ENCODE data around the gene SYNJ2. TPM values are rescaled to one million over a fixed set of nuclear protein-coding genes. Genes with fewer than 3 reads are reported as not detected.
A peak's percentile ranks its signal among the peaks of the same experiment; 100 is the strongest.

Gene SYNJ2
- total RNA-seq, 1 experiment from 2014 or later: 45.0 TPM

DNA sequence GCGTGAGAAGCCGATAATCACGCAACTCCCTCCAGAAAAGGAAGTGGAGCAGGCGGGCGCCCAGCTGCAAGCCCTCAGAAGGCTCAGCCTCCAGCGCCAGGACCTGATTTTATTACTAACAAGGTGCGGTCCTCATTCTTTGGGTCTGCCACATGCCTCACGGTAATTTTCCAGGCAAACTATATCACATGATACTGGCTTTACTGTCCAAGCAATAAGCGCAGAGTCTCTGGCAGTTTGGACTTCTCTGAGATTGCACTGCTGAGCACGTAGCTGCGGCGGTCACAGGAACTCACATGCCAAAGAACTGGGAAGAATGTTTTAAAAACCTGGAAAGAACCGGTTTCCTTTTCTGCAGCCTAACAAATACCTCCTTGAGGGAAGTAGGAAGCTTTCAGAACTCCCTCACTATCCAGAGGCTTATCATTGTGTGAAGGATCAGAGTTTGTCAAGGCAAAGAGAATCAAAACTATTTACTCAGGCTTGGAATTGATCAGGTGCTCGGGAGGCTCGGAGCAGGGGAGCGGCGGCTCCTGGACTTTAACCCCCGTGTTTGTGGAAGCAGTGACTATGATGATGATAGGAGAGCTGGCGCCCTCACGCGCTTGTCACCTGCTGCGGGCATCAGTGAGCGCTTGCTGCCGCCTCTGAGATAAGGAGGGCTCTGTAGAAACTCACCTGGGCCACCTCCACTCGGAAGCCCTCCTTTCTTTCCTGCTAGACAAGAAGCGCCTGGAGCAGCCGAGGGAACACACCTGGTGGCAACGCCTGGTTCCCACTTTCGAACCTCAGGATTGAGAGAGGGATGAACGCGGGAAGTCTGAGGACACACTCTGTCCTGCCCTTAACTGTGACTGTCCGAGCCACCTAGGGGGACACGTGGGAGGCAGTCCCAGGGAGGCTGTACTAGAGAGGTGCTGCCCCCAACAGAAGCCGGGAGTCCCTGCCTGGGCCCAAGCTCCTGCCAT is 27.2 kb upstream of the SYNJ2 start:
- CTCF ChIA-PET: interaction anchor here (0.7 to 2.4 kb wide), 5 partner anchors 31 to 118 kb away, joined by 3 to 13 read pairs (median 4); no protein-coding TSS in a partner anchor

DNA sequence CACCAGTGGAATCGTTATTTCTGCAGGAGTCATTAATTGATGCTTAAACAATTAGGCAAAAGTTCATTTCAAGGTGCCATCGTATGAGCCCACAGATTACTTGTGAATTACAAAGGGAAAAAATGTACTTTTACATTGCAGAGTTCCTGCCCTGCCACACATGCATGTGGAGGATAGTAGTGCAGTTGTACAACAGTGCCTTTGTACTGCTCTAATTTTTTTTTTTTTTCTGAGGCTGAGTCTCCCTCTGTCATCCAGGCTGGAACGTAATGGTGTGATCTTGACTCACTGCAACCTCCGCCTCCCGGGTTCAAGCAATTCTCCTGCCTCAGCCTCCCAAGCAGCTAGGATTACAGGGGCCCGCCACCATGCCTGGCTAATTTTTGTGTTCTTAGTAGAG is 26.0 kb upstream of the SYNJ2 start:
- Mint-ChIP-seq H3K4me1 (ENCODE audit: low read depth, unreplicated experiment) (peaks cover 26% of the 10 kb centered on the region), H3K27ac (ENCODE audit: unreplicated experiment) (no peak overlapping the region), H3K27me3 (ENCODE audit: insufficient read depth, unreplicated experiment) (no peaks in the 10 kb centered on the region), H3K36me3 (ENCODE audit: insufficient read depth, unreplicated experiment) (peaks cover 26% of the 10 kb centered on the region), H3K4me3 (ENCODE audit: unreplicated experiment) (no peak overlapping the region), H3K9me3 (ENCODE audit: unreplicated experiment) (peaks cover 27% of the 10 kb centered on the region)
- H3K27me3 ChIP-seq (replicated peaks; ENCODE audit: control insufficient read depth, insufficient read depth, low read length): no peaks in the 10 kb centered on the region
- intact Hi-C loops (cut with micrococcal nuclease; ENCODE audit: unreplicated experiment): loop anchor here (1.0 to 10.0 kb wide), 4 partner anchors 48 to 631 kb away; partner anchors contain the start of gene TMEM242
- H3K4me3 ChIP-seq (ENCODE audit: low read depth, low read length): no peak overlapping the region
- ChIA-PET CTCF (no interaction called here), POLR2A (no interaction called here)
- TF ChIP-seq, protein P1, sequence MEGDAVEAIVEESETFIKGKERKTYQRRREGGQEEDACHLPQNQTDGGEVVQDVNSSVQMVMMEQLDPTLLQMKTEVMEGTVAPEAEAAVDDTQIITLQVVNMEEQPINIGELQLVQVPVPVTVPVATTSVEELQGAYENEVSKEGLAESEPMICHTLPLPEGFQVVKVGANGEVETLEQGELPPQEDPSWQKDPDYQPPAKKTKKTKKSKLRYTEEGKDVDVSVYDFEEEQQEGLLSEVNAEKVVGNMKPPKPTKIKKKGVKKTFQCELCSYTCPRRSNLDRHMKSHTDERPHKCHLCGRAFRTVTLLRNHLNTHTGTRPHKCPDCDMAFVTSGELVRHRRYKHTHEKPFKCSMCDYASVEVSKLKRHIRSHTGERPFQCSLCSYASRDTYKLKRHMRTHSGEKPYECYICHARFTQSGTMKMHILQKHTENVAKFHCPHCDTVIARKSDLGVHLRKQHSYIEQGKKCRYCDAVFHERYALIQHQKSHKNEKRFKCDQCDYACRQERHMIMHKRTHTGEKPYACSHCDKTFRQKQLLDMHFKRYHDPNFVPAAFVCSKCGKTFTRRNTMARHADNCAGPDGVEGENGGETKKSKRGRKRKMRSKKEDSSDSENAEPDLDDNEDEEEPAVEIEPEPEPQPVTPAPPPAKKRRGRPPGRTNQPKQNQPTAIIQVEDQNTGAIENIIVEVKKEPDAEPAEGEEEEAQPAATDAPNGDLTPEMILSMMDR (IDR thresholded peaks at IDR 0.05; ENCODE audit: insufficient read depth in 1 of 2, low read depth in 1 of 2, low read length in 1 of 2, severe bottlenecking in 1 of 2, unreplicated experiment in 1 of 2): no peak
- no peak for DNase-seq
- BruUV-seq (replicated peaks): no TSS peak
- peaks cover 10% of the 10 kb centered on the region for H3K9me3 ChIP-seq
- peaks cover 33% of the 10 kb centered on the region for H3K4me1 ChIP-seq
- no peaks in the 10 kb centered on the region for H3K36me3 ChIP-seq (ENCODE audit: control insufficient read depth, insufficient read depth, low read length)

More for the DNA sequence above, 27.2 kb upstream of the SYNJ2 start:
- H3K4me1 ChIP-seq: peaks cover 33% of the 10 kb centered on the region
- H3K36me3 ChIP-seq (ENCODE audit: control insufficient read depth, insufficient read depth, low read length): no peaks in the 10 kb centered on the region
- TF ChIP-seq, protein P1 (IDR thresholded peaks at IDR 0.05; ENCODE audit: insufficient read depth in 1 of 2, low read depth in 1 of 2, low read length in 1 of 2, severe bottlenecking in 1 of 2, unreplicated experiment in 1 of 2): peak; percentile 30 to 48
- BruUV-seq (replicated peaks): TSS peak; percentile 94
- Mint-ChIP-seq H3K27me3 (ENCODE audit: insufficient read depth, unreplicated experiment) (no peaks in the 10 kb centered on the region), H3K4me1 (ENCODE audit: low read depth, unreplicated experiment) (peaks cover 26% of the 10 kb centered on the region), H3K36me3 (ENCODE audit: insufficient read depth, unreplicated experiment) (peaks cover 29% of the 10 kb centered on the region), H3K9me3 (ENCODE audit: unreplicated experiment) (peaks cover 26% of the 10 kb centered on the region), H3K4me3 (ENCODE audit: unreplicated experiment) (peak overlapping the region; percentile 73), H3K27ac (ENCODE audit: unreplicated experiment) (peak overlapping the region; percentile 99)
- POLR2A ChIA-PET: interaction anchor here (0.5 to 1.5 kb wide), 8 partner anchors 9 to 189 kb away, joined by 3 to 8 read pairs (median 4); partner anchors contain the start of gene SYNJ2
- no peaks in the 10 kb centered on the region for H3K27me3 ChIP-seq (replicated peaks; ENCODE audit: control insufficient read depth, insufficient read depth, low read length)
- peaks cover 5% of the 10 kb centered on the region for H3K9me3 ChIP-seq
- peak overlapping the region; percentile 31 for H3K4me3 ChIP-seq (ENCODE audit: low read depth, low read length)
- DNase-seq: peak; percentile 92 to 95
- intact Hi-C loops (cut with micrococcal nuclease; ENCODE audit: unreplicated experiment): loop anchor here (1.0 to 10.0 kb wide), 7 partner anchors 27 to 630 kb away; partner anchors contain the start of genes SYNJ2 and TMEM242

GRCh38 chr6:157956171-157956730 is 25.4 kb upstream of the SYNJ2 start:
- H3K27me3 ChIP-seq (replicated peaks; ENCODE audit: control insufficient read depth, insufficient read depth, low read length): no peaks in the 10 kb centered on the region
- intact Hi-C loops (cut with micrococcal nuclease; ENCODE audit: unreplicated experiment): loop anchor here (1.0 to 10.0 kb wide), 2 partner anchors 47 to 631 kb away; partner anchors contain the start of gene TMEM242
- ChIA-PET POLR2A (no interaction called here), CTCF (no interaction called here)
- H3K4me3 Mint-ChIP-seq (ENCODE audit: unreplicated experiment): no peak overlapping the region
- H3K27me3 Mint-ChIP-seq (ENCODE audit: insufficient read depth, unreplicated experiment): no peaks in the 10 kb centered on the region
- no peak for DNase-seq
- H3K9me3 Mint-ChIP-seq (ENCODE audit: unreplicated experiment): peaks cover 27% of the 10 kb centered on the region
- H3K9me3 ChIP-seq: peaks cover 10% of the 10 kb centered on the region
- no TSS peak for BruUV-seq (replicated peaks)
- peaks cover 26% of the 10 kb centered on the region for H3K4me1 Mint-ChIP-seq (ENCODE audit: low read depth, unreplicated experiment)
- no peak overlapping the region for H3K4me3 ChIP-seq (ENCODE audit: low read depth, low read length)
- peaks cover 33% of the 10 kb centered on the region for H3K4me1 ChIP-seq
- peaks cover 26% of the 10 kb centered on the region for H3K36me3 Mint-ChIP-seq (ENCODE audit: insufficient read depth, unreplicated experiment)
- H3K27ac Mint-ChIP-seq (ENCODE audit: unreplicated experiment): no peak overlapping the region
- H3K36me3 ChIP-seq (ENCODE audit: control insufficient read depth, insufficient read depth, low read length): no peaks in the 10 kb centered on the region
- TF ChIP-seq, protein P1 (IDR thresholded peaks at IDR 0.05; ENCODE audit: insufficient read depth in 1 of 2, low read depth in 1 of 2, low read length in 1 of 2, severe bottlenecking in 1 of 2, unreplicated experiment in 1 of 2): no peak
